Epithelial cell of proximal tubule (primary cell): ENCODE data around the gene DDN. TPM values are rescaled to one million over a fixed set of nuclear protein-coding genes. Genes with fewer than 3 reads are reported as not detected.
A peak's percentile ranks its signal among the peaks of the same experiment; 100 is the strongest.

ENCODE experiments used
- DNase-seq: peaks from one replicate; pipeline ENCODE4 v3.0.0-alpha.2; 2011; ENCODE audit warnings: low read depth
- H3K4me3 ChIP-seq: 2 replicates; pipeline ENCODE4 v1.5.1; 2011; ENCODE audit warnings: low read depth, mild to moderate bottlenecking, low read length
- CTCF ChIP-seq: conservative IDR thresholded peaks from 2 replicates; pipeline ENCODE4 v1.5.1; 2012; ENCODE audit warnings: low read depth, mild to moderate bottlenecking, low read length
- total RNA-seq: library from RNA; depleted of rRNA; stranded (reverse); fragments of >200 nt; gene quantifications from 2 replicates; pipeline ENCODE4 v1.2.3, GENCODE V29; 2015

Gene DDN
- total RNA-seq, 1 donor from 2014 or later = 0.29 TPM

DNA sequence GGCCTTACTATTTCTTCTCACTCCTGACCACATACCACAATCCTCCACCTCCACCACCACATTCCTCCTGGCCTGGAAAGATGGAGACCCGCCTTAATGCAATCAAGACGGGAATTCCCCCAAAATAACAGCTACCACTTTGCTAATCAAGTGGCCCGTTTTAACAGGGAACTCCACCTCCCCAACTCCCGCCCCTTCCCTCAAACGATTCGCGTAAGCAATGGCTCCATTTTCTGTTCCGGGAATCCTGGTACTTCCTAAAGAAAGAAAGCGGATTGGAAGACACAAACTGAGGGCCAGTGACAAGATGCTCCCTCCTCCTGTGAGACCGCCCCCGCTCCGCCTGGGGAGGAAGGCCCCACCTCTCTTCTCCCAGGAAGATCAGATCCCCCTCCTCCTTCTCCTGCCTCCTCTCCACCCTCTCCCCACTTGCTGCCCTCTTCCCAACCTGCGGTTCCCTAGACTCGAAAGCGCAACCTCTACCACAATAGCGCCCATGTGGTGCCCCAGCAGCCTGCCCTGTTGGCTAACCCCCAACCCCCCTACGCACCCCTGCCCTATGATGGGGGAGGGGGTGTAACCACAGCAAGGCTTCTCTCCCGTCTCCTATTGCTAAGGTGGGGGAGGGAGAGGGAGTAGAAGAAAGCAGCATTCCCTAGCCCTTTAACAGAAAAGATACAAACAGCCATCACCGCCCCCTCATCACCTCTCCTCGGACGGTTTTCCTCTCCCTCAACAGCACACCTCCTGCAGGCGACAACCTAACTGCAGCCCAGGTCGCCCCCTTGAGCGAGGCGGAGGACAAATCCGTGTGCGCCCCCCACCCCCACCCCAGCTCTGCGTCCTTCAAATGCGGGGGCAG, 42.7 kb downstream of the DDN start:
- DNase-seq = peak; percentile 77
- TF ChIP-seq CTCF = peak; percentile 14
- H3K4me3 ChIP-seq = peak overlapping the region; percentile 78

DNA sequence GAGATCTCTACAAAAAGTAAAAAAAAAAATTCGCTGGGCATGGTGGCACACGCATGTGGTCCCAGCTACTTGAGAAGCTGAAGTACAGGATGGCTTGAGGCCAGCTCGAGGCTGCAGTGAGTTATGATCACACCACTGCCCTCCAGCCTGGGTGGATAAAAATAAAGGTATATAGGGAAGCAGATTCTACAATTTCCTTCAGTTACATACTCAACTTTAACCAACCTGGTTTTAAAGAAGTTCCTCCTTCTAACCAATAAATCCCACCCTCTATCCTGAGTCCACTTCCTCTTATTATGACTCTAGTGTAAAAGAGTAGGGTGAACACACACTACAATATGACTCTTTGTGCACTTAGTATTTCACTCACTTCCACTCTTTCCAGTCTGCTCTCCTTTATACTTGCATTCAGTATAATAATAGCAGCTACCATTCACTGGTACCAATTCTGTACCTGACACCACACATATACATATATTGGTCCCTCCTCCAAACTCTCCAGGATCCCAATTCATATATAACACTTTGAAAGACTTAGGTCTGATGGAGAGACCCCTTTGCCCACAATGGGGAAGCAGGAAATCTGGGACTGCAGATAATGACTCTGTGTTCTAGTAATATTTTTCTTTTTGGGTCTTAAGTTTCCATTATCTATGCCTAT, 44.2 kb downstream of the DDN start:
- no peak for TF ChIP-seq CTCF
- H3K4me3 ChIP-seq = no peak overlapping the region
- no peak for DNase-seq

DNA sequence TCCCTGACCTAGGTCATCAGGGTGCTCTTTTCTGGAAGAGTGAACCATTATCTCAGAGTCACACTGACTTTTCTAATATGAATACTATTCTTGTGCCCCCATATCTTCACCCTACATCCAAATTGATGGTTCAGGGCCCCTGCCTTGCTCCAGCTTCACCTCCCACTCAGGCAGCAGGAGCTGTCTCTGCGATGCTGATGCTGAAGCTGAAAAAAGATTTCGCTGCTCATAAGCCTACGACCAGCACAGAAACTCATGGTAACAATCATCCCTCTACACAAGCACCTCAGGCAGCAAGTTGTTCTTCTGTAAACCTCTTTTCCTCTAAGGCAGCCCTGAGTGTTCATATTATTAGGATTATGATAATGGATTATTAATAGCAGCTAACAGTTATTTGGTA, 45.1 kb downstream of the DDN start:
- TF ChIP-seq CTCF = no peak
- no peak overlapping the region for H3K4me3 ChIP-seq
- no peak for DNase-seq

DNA sequence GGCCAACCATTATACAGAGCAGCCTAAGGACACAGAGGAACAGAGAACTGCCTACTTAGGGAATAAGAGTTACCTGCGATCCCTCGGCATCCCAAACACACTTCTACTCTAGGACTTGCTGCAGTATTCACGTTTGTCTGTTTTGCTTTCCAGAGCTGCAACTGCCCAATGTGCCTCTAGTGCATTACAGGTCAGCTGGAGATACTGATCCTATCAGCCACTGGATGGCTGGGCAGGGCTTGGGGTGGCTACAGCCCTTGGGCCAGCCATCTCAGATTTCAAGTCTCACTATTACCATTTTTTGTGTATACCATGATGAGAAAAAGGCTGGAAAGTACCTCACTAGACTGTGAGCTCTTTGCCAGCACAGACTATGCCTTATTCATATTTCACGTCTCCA, 46.5 kb downstream of the DDN start:
- no peak overlapping the region for H3K4me3 ChIP-seq
- DNase-seq = no peak
- no peak for TF ChIP-seq CTCF

- H3K4me3 ChIP-seq = no peak overlapping the region
- no peak for TF ChIP-seq CTCF
- no peak for DNase-seq
Observed at GRCh38 chr12:48947727-48948126, 51.4 kb downstream of the DDN start.

GRCh38 chr12:48946943-48947342, 52.2 kb downstream of the DDN start:
- DNase-seq = no peak
- no peak overlapping the region for H3K4me3 ChIP-seq
- no peak for TF ChIP-seq CTCF
